AG09319 (cell line): Measurements from ENCODE around the gene HIPK4.

ENCODE experiments used
- DNase-seq: peaks from one replicate; pipeline ENCODE4 v3.0.0-alpha.2; 2010; ENCODE audit warnings: low read depth; ENCODE audit errors: extremely low read depth
- TF ChIP-seq, protein P1 (sequence below): IDR thresholded peaks from 2 replicates; pipeline ENCODE4 v1.5.1; 2011; ENCODE audit warnings: low read depth, mild to moderate bottlenecking, inconsistent platforms, low read length, moderate library complexity

The HIPK4 gene

GRCh38 chr19:40393894-40394815 is 4.2 kb upstream of the HIPK4 start:
- TF ChIP-seq, protein P1, sequence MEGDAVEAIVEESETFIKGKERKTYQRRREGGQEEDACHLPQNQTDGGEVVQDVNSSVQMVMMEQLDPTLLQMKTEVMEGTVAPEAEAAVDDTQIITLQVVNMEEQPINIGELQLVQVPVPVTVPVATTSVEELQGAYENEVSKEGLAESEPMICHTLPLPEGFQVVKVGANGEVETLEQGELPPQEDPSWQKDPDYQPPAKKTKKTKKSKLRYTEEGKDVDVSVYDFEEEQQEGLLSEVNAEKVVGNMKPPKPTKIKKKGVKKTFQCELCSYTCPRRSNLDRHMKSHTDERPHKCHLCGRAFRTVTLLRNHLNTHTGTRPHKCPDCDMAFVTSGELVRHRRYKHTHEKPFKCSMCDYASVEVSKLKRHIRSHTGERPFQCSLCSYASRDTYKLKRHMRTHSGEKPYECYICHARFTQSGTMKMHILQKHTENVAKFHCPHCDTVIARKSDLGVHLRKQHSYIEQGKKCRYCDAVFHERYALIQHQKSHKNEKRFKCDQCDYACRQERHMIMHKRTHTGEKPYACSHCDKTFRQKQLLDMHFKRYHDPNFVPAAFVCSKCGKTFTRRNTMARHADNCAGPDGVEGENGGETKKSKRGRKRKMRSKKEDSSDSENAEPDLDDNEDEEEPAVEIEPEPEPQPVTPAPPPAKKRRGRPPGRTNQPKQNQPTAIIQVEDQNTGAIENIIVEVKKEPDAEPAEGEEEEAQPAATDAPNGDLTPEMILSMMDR = no peak
- DNase-seq = no peak

DNA sequence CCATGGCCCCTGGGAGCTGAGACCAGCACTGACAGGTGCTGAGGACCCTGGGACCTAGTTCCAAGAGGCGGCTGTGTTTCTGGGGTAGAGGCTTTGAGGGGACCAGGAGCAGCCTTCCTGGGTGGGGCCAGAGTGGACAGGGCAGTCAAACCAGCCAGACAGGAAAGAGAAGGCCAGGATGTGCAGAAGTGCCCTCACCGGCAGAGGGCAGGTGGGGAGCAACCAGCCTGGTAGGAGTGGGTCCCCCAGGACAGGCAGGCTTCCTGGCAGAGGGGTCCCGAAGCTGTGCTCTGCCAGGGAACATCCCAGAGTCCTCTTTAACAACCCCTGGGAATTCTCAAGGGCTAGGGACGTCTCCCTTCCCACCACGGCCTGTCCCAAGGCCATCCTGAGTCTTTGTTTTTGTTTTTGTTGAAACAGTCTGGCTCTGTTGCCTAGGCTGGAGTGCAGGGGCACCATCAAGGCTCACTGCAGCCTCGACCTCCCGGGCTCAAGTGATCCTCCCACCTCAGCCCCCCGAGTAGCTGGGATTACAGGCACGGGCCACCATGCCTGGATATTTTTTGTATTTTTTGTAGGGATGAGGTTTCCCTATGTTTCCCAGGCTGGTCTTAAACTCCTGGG is 3.0 kb upstream of the HIPK4 start:
- DNase-seq = no peak
- TF ChIP-seq, protein P1 = no peak; the same call in none of the 2 replicates

GRCh38 chr19:40392123-40392522 is 2.1 kb upstream of the HIPK4 start:
- TF ChIP-seq, protein P1 = no peak
- no peak for DNase-seq

- TF ChIP-seq, protein P1 = no peak
Observed at GRCh38 chr19:40389404-40390083, 437 bp downstream of the HIPK4 start.

DNA sequence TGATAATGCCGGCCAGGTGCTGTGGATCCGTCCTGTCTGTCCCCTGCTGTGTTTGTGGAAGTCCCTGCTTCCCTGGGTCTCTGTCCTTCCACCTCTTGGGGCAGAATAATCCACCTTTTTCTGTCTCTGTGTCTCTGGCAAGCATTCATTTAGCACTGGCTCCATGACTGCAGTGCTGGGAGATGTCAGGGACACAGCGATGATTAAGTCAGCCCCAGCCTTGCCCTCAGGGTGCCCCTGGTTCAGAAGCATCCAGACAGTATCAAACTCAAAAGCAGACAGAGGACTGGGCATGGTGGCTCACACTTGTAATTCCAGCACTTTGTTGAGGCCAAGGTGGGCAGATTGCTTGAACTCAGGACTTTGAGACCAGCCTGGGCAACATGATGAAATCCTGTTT is 1.5 kb downstream of the HIPK4 start:
- TF ChIP-seq, protein P1 = no peak

More at GRCh38 chr19:40389404-40390083, 437 bp downstream of the HIPK4 start:
- no peak for DNase-seq

GRCh38 chr19:40387155-40387554 is 2.8 kb downstream of the HIPK4 start:
- DNase-seq = no peak
- TF ChIP-seq, protein P1 = no peak

More for the DNA sequence above, 1.5 kb downstream of the HIPK4 start:
- DNase-seq = no peak
